Suprapubic skin (tissue), 4 donors: Measurements from ENCODE around the gene OSBPL2. TPM values are rescaled to one million over a fixed set of nuclear protein-coding genes. Genes with fewer than 3 reads are reported as not detected.

Experiments used
- DNase-seq, 2 donors: peaks; one replicate each; pipeline ENCODE4 v3.0.0-alpha.2; 2019; ENCODE audit warnings: low spot score in 2 of 2
- H3K27ac ChIP-seq: fragments of 200-600 bp; sonication (generic); one replicate; pipeline ENCODE4 v1.5.1; 2019
- H3K27me3 ChIP-seq: fragments of 200-600 bp; sonication (generic); one replicate; pipeline ENCODE4 v1.5.1; 2019
- H3K36me3 ChIP-seq: fragments of 200-600 bp; sonication (generic); one replicate; pipeline ENCODE4 v1.5.1; 2019
- H3K4me1 ChIP-seq: fragments of 200-600 bp; sonication (generic); one replicate; pipeline ENCODE4 v1.5.1; 2019
- H3K4me3 ChIP-seq: fragments of 200-600 bp; sonication (generic); one replicate; pipeline ENCODE4 v1.5.1; 2019; ENCODE audit warnings: mild to moderate bottlenecking
- H3K9me3 ChIP-seq: fragments of 200-600 bp; sonication (generic); one replicate; pipeline ENCODE4 v1.5.1; 2019
- CTCF ChIP-seq, 2 donors: fragments of 200-600 bp in 1 of 2; fragments of 450-650 bp in 1 of 2; sonication (generic) in 1 of 2; IDR thresholded peaks; one replicate each; pipeline ENCODE4 v1.5.1; 2016 to 2019; ENCODE audit warnings: antibody characterized with exemption in 2 of 2, mild to moderate bottlenecking in 1 of 2, moderate library complexity in 1 of 2
- EP300 ChIP-seq: sonication (generic); formaldehyde crosslinking; IDR thresholded peaks from one replicate; pipeline ENCODE4 v1.6.1; 2017; ENCODE audit warnings: antibody characterized with exemption
- POLR2A ChIP-seq, 2 donors: fragments of 450-650 bp; IDR thresholded peaks; one replicate each; pipeline ENCODE4 v1.6.1; 2017; ENCODE audit warnings: antibody characterized with exemption in 2 of 2, mild to moderate bottlenecking in 2 of 2, moderate library complexity in 2 of 2
- POLR2AphosphoS5 ChIP-seq, 3 donors: sonication (generic); formaldehyde crosslinking; IDR thresholded peaks; one replicate each; pipeline ENCODE4 v1.6.1; 2017; ENCODE audit warnings: antibody characterized with exemption in 3 of 3
- WGBS: methylation state at CpG from one replicate; pipeline ENCODE4 v1.1.5; 2018; 5-methylcytosine and 5-hydroxymethylcytosine counted together
- total RNA-seq, 4 donors: library from RNA; depleted of rRNA; stranded (reverse); fragments of >200 nt; gene quantifications; one replicate each; pipeline ENCODE4 v1.1.0, GENCODE V29; 2016

OSBPL2 gene
- total RNA-seq, 4 donors from 2014 or later, result 78.1 to 132 (median 84.0) TPM

GRCh38 chr20:62208061-62208794, 30.1 kb upstream of the OSBPL2 start:
- H3K27ac ChIP-seq, result no peak overlapping the region
- no peak for DNase-seq
- H3K4me3 ChIP-seq, result no peak overlapping the region
- H3K4me1 ChIP-seq, result no peaks in the 10 kb centered on the region
- WGBS, result 41% methylated on average over 6 of the region's 19 CpGs
- no peaks in the 10 kb centered on the region for H3K9me3 ChIP-seq
- peaks cover 1% of the 10 kb centered on the region for H3K36me3 ChIP-seq
- TF ChIP-seq EP300 (no peak), POLR2AphosphoS5 (IDR thresholded peaks at IDR 0.05) (no peak), POLR2A (IDR thresholded peaks at IDR 0.05) (no peak), CTCF (IDR thresholded peaks at IDR 0.05) (no peak)
- peaks cover 43% of the 10 kb centered on the region for H3K27me3 ChIP-seq

- 33% methylated on average over 16 of the region's 27 CpGs for WGBS
- H3K4me3 ChIP-seq, result no peak overlapping the region
- H3K27ac ChIP-seq, result no peak overlapping the region
- no peaks in the 10 kb centered on the region for H3K4me1 ChIP-seq
- peaks cover 48% of the 10 kb centered on the region for H3K27me3 ChIP-seq
- no peaks in the 10 kb centered on the region for H3K9me3 ChIP-seq
- TF ChIP-seq CTCF (IDR thresholded peaks at IDR 0.05) (no peak), POLR2AphosphoS5 (IDR thresholded peaks at IDR 0.05) (no peak), EP300 (no peak), POLR2A (IDR thresholded peaks at IDR 0.05) (no peak)
- no peak for DNase-seq
- no peaks in the 10 kb centered on the region for H3K36me3 ChIP-seq
Measured at GRCh38 chr20:62208795-62209755, 29.2 kb upstream of the OSBPL2 start.

GRCh38 chr20:62209850-62210495, 28.3 kb upstream of the OSBPL2 start:
- Histone ChIP-seq H3K4me1 (no peaks in the 10 kb centered on the region), H3K27me3 (peaks cover 57% of the 10 kb centered on the region), H3K36me3 (no peaks in the 10 kb centered on the region), H3K27ac (no peak overlapping the region), H3K9me3 (no peaks in the 10 kb centered on the region), H3K4me3 (no peak overlapping the region)
- TF ChIP-seq EP300, result no peak
- DNase-seq, result no peak
- 57% methylated on average over 10 of the region's 17 CpGs for WGBS

- no peak for DNase-seq
- peaks cover 62% of the 10 kb centered on the region for H3K27me3 ChIP-seq
- TF ChIP-seq POLR2A (IDR thresholded peaks at IDR 0.05), result no peak
- no peak for TF ChIP-seq EP300
- no peak for TF ChIP-seq POLR2AphosphoS5 (IDR thresholded peaks at IDR 0.05)
- TF ChIP-seq CTCF (IDR thresholded peaks at IDR 0.05), result no peak
- no peak overlapping the region for H3K27ac ChIP-seq
- WGBS, result 20% methylated on average over 4 of the region's 21 CpGs
- H3K9me3 ChIP-seq, result no peaks in the 10 kb centered on the region
- no peaks in the 10 kb centered on the region for H3K4me1 ChIP-seq
- no peak overlapping the region for H3K4me3 ChIP-seq
- H3K36me3 ChIP-seq, result no peaks in the 10 kb centered on the region
Measured at GRCh38 chr20:62210496-62210855, 27.8 kb upstream of the OSBPL2 start.

- WGBS, result 80% methylated on average over 1 of the region's 8 CpGs
- no peak overlapping the region for H3K27ac ChIP-seq
- DNase-seq, result no peak
- H3K27me3 ChIP-seq, result peaks cover 70% of the 10 kb centered on the region
- H3K4me1 ChIP-seq, result no peaks in the 10 kb centered on the region
- H3K36me3 ChIP-seq, result no peaks in the 10 kb centered on the region
- H3K9me3 ChIP-seq, result no peaks in the 10 kb centered on the region
- no peak overlapping the region for H3K4me3 ChIP-seq
- TF ChIP-seq CTCF (IDR thresholded peaks at IDR 0.05) (no peak), POLR2AphosphoS5 (IDR thresholded peaks at IDR 0.05) (no peak), POLR2A (IDR thresholded peaks at IDR 0.05) (no peak), EP300 (no peak)
Measured at GRCh38 chr20:62211216-62211615, 27.1 kb upstream of the OSBPL2 start.
